H1 (cell line): ENCODE data around the gene FES. TPM values are rescaled to one million over a fixed set of nuclear protein-coding genes. Genes with fewer than 3 reads are reported as not detected.

ENCODE experiments used
- HDAC2 ChIP-seq, 2 experiments: fragments of 300-600 bp in 1 of 2; sonication (generic) in 1 of 2; IDR thresholded peaks; 2 replicates each; pipeline ENCODE4 v1.6.1; 2011 to 2012; ENCODE audit warnings: low read depth in 2 of 2, low read length in 2 of 2, mild to moderate bottlenecking in 2 of 2, moderate library complexity in 2 of 2, borderline replicate concordance in 1 of 2, inconsistent platforms in 1 of 2
- RAD21 ChIP-seq, 2 experiments: IDR thresholded peaks in 1 of 2; conservative IDR thresholded peaks in 1 of 2; 2 replicates each; pipeline ENCODE4 v1.6.1; 2011; ENCODE audit warnings: low read depth in 2 of 2, low read length in 2 of 2, improper control_type of control experiment in 1 of 2, inconsistent platforms in 1 of 2, mild to moderate bottlenecking in 1 of 2, moderate library complexity in 1 of 2
- SIRT6 ChIP-seq: IDR thresholded peaks from one replicate; pipeline ENCODE4 v1.7.1; 2012; ENCODE audit warnings: low read length, inconsistent platforms
- polyA plus RNA-seq, 7 experiments: library from polyadenylated mRNA; depleted of rRNA in 3 of 7; stranded (reverse) in 5 of 7; unstranded in 2 of 7; fragments of >200 nt in 5 of 7; fragments of 200-250 nt in 2 of 7; gene quantifications; 1 replicate in 5 of 7; 2 replicates in 1 of 7; 4 replicates in 1 of 7; pipeline versions ENCODE4 v1.2.1 to v1.2.3, GENCODE V29; 2011 to 2013; ENCODE audit warnings: missing spikeins in 2 of 7, mixed read lengths in 2 of 7
- total RNA-seq: library from RNA; stranded (reverse); fragmentation: NEBNext Ultra II Directional; extraction: Animal tissue kit (Norgen Biotek cat#: 25700); gene quantifications from 2 replicates; pipeline ENCODE4 v1.2.1, GENCODE V29; 2021
- TF ChIP-seq, protein P1 (sequence below): IDR thresholded peaks from 2 replicates; pipeline ENCODE4 v1.6.1; 2011; ENCODE audit warnings: low read depth, mild to moderate bottlenecking, low read length; ENCODE audit not compliant: insufficient read depth
- TF ChIP-seq, protein P2 (sequence below): IDR thresholded peaks from 2 replicates; pipeline ENCODE4 v1.6.1; 2011; ENCODE audit warnings: low read length, improper control_type of control experiment

FES gene
- total and polyA plus RNA-seq, 2 of the 8 experiments (the other 6 are each of a cell fraction or from before 2014, with no cell fraction given) = 8.5 to 8.6 TPM

DNA sequence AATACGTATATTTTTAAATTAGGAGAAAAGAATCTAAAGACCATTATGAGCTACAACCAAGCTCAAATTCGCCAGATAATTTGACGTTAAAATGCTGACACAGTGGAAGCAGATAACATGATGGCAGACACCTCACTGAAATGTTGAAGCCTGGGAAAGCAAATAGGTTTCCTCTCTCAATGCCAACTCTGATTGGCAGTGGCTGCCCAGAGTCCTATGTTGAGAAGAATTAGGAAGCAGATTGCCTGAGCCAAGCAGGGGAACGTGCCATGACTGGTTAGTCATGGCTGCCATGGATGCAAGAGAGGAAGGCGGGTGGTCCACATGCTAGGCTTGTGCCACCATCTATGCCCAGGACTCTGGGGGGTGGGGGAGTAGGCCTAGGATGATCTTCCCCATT is 54.0 kb downstream of the FES start (continued):
- TF ChIP-seq, protein P1, sequence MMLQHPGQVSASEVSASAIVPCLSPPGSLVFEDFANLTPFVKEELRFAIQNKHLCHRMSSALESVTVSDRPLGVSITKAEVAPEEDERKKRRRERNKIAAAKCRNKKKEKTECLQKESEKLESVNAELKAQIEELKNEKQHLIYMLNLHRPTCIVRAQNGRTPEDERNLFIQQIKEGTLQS = no peak
- TF ChIP-seq HDAC2 (IDR thresholded peaks at IDR 0.05; ENCODE audit: borderline replicate concordance in 1 of 2, low read depth in 2 of 2, low read length in 2 of 2) (no peak), RAD21 (IDR thresholded peaks at IDR 0.05 in 1 of 2, conservative IDR thresholded peaks at IDR 0.05 in 1 of 2; ENCODE audit: low read depth in 2 of 2, low read length in 2 of 2) (no peak), SIRT6 (no peak)
- TF ChIP-seq, protein P2, sequence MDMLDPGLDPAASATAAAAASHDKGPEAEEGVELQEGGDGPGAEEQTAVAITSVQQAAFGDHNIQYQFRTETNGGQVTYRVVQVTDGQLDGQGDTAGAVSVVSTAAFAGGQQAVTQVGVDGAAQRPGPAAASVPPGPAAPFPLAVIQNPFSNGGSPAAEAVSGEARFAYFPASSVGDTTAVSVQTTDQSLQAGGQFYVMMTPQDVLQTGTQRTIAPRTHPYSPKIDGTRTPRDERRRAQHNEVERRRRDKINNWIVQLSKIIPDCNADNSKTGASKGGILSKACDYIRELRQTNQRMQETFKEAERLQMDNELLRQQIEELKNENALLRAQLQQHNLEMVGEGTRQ = no peak
